Central memory CD8-positive, alpha-beta T cell (primary cell): ENCODE results near the gene PEX3.

ENCODE experiments used
- ATAC-seq: fragments of 150-1000 bp; cut with Tn5 transposase; replicated peaks from 2 replicates; pipeline ENCODE4 v1.10.0; 2022; ENCODE audit warnings: mild to moderate bottlenecking, moderate FRiP score, moderate number of reproducible peaks; ENCODE audit not compliant: poor library complexity, severe bottlenecking; ENCODE audit errors: extremely low read depth
- DNase-seq, 2 donors: peaks; one replicate each; pipeline ENCODE4 v3.0.0; 2021; ENCODE audit warnings: low spot score in 2 of 2
- H3K27ac Mint-ChIP-seq: one replicate; pipeline ENCODE4 v1.8.0; 2022; ENCODE audit warnings: low read depth, mild to moderate bottlenecking, moderate library complexity, mixed read lengths
- H3K27me3 Mint-ChIP-seq: one replicate; pipeline ENCODE4 v1.8.0; 2022; ENCODE audit warnings: mixed read lengths
- H3K36me3 Mint-ChIP-seq: one replicate; pipeline ENCODE4 v1.8.0; 2022; ENCODE audit warnings: mild to moderate bottlenecking, moderate library complexity, mixed read lengths; ENCODE audit not compliant: insufficient read depth
- H3K4me1 Mint-ChIP-seq: one replicate; pipeline ENCODE4 v1.8.0; 2022; ENCODE audit warnings: mixed read lengths
- H3K4me3 Mint-ChIP-seq: one replicate; pipeline ENCODE4 v1.8.0; 2022; ENCODE audit warnings: mild to moderate bottlenecking, moderate library complexity, mixed read lengths
- H3K9me3 Mint-ChIP-seq: one replicate; pipeline ENCODE4 v1.8.0; 2022; ENCODE audit warnings: mixed read lengths

The PEX3 gene

GRCh38 chr6:143515766-143516355, 65.3 kb downstream of the PEX3 start:
- H3K27ac Mint-ChIP-seq, result no peak overlapping the region
- H3K9me3 Mint-ChIP-seq, result no peaks in the 10 kb centered on the region
- H3K4me1 Mint-ChIP-seq, result peaks cover 23% of the 10 kb centered on the region
- no peaks in the 10 kb centered on the region for H3K27me3 Mint-ChIP-seq
- peaks cover 5% of the 10 kb centered on the region for H3K36me3 Mint-ChIP-seq
- DNase-seq, result no peak
- ATAC-seq, result no peak
- H3K4me3 Mint-ChIP-seq, result no peak overlapping the region

- no peaks in the 10 kb centered on the region for H3K27me3 Mint-ChIP-seq
- no peaks in the 10 kb centered on the region for H3K9me3 Mint-ChIP-seq
- H3K4me3 Mint-ChIP-seq, result no peak overlapping the region
- ATAC-seq (no peak), DNase-seq (no peak)
- peak overlapping the region; percentile 50 for H3K27ac Mint-ChIP-seq
- H3K4me1 Mint-ChIP-seq, result peaks cover 25% of the 10 kb centered on the region
- peaks cover 2% of the 10 kb centered on the region for H3K36me3 Mint-ChIP-seq
These were observed 66.3 kb downstream of the PEX3 start for GRCh38 chr6:143516690-143517446.

- no peaks in the 10 kb centered on the region for H3K27me3 Mint-ChIP-seq
- peaks cover 2% of the 10 kb centered on the region for H3K36me3 Mint-ChIP-seq
- H3K9me3 Mint-ChIP-seq, result no peaks in the 10 kb centered on the region
- DNase-seq (no peak), ATAC-seq (no peak)
- no peak overlapping the region for H3K27ac Mint-ChIP-seq
- H3K4me3 Mint-ChIP-seq, result no peak overlapping the region
- H3K4me1 Mint-ChIP-seq, result peaks cover 25% of the 10 kb centered on the region
These were observed 66.8 kb downstream of the PEX3 start for GRCh38 chr6:143517447-143517773.

GRCh38 chr6:143522039-143522600, 71.5 kb downstream of the PEX3 start:
- H3K4me1 Mint-ChIP-seq, result peaks cover 10% of the 10 kb centered on the region
- peaks cover 1% of the 10 kb centered on the region for H3K36me3 Mint-ChIP-seq
- DNase-seq (no peak), ATAC-seq (no peak)
- H3K4me3 Mint-ChIP-seq, result no peak overlapping the region
- H3K27ac Mint-ChIP-seq, result no peak overlapping the region
- no peaks in the 10 kb centered on the region for H3K27me3 Mint-ChIP-seq
- no peaks in the 10 kb centered on the region for H3K9me3 Mint-ChIP-seq

- no peak overlapping the region for H3K4me3 Mint-ChIP-seq
- H3K36me3 Mint-ChIP-seq, result peaks cover 1% of the 10 kb centered on the region
- no peaks in the 10 kb centered on the region for H3K27me3 Mint-ChIP-seq
- DNase-seq (no peak), ATAC-seq (no peak)
- H3K27ac Mint-ChIP-seq, result no peak overlapping the region
- peaks cover 17% of the 10 kb centered on the region for H3K4me1 Mint-ChIP-seq
- no peaks in the 10 kb centered on the region for H3K9me3 Mint-ChIP-seq
These were observed 74.8 kb downstream of the PEX3 start for GRCh38 chr6:143525356-143525755.

GRCh38 chr6:143527677-143528076, 77.1 kb downstream of the PEX3 start:
- Mint-ChIP-seq H3K27ac (peak overlapping the region; percentile 84), H3K4me3 (no peak overlapping the region), H3K9me3 (no peaks in the 10 kb centered on the region), H3K27me3 (no peaks in the 10 kb centered on the region), H3K36me3 (peaks cover 1% of the 10 kb centered on the region), H3K4me1 (peaks cover 10% of the 10 kb centered on the region)
- DNase-seq (no peak), ATAC-seq (no peak)

GRCh38 chr6:143528164-143528811, 77.7 kb downstream of the PEX3 start:
- no peaks in the 10 kb centered on the region for H3K9me3 Mint-ChIP-seq
- H3K4me1 Mint-ChIP-seq, result peaks cover 10% of the 10 kb centered on the region
- H3K4me3 Mint-ChIP-seq, result peak overlapping the region; percentile 23
- no peak for DNase-seq
- peak overlapping the region; percentile 84 for H3K27ac Mint-ChIP-seq
- peak; percentile 71 for ATAC-seq
- H3K36me3 Mint-ChIP-seq, result peaks cover 1% of the 10 kb centered on the region
- H3K27me3 Mint-ChIP-seq, result no peaks in the 10 kb centered on the region

- DNase-seq (no peak), ATAC-seq (peak; percentile 40)
- Mint-ChIP-seq H3K4me1 (peaks cover 10% of the 10 kb centered on the region), H3K27ac (peak overlapping the region; percentile 84), H3K27me3 (no peaks in the 10 kb centered on the region), H3K36me3 (peaks cover 1% of the 10 kb centered on the region), H3K4me3 (no peak overlapping the region), H3K9me3 (no peaks in the 10 kb centered on the region)
These were observed 78.5 kb downstream of the PEX3 start for GRCh38 chr6:143529095-143529494.

GRCh38 chr6:143531720-143532499, 81.3 kb downstream of the PEX3 start:
- Mint-ChIP-seq H3K4me3 (no peak overlapping the region), H3K36me3 (no peaks in the 10 kb centered on the region), H3K27me3 (no peaks in the 10 kb centered on the region), H3K27ac (no peak overlapping the region), H3K4me1 (peaks cover 17% of the 10 kb centered on the region), H3K9me3 (no peaks in the 10 kb centered on the region)
- ATAC-seq (no peak), DNase-seq (no peak)

GRCh38 chr6:143535189-143535614, 84.6 kb downstream of the PEX3 start:
- no peak overlapping the region for H3K27ac Mint-ChIP-seq

GRCh38 chr6:143536461-143536865, 85.9 kb downstream of the PEX3 start:
- Mint-ChIP-seq H3K4me1 (peaks cover 39% of the 10 kb centered on the region), H3K36me3 (peaks cover 6% of the 10 kb centered on the region), H3K27me3 (no peaks in the 10 kb centered on the region), H3K9me3 (no peaks in the 10 kb centered on the region), H3K27ac (peak overlapping the region; percentile 2), H3K4me3 (peak overlapping the region; percentile 79)
- ATAC-seq (peak; percentile 51), DNase-seq (peak; percentile 20 to 22)

More at GRCh38 chr6:143535189-143535614, 84.6 kb downstream of the PEX3 start:
- ATAC-seq, result no peak
- H3K4me1 Mint-ChIP-seq, result peaks cover 30% of the 10 kb centered on the region
- H3K4me3 Mint-ChIP-seq, result peak overlapping the region; percentile 79
- no peaks in the 10 kb centered on the region for H3K9me3 Mint-ChIP-seq
- H3K36me3 Mint-ChIP-seq, result peaks cover 5% of the 10 kb centered on the region
- no peak for DNase-seq
- no peaks in the 10 kb centered on the region for H3K27me3 Mint-ChIP-seq
